Measurements from ENCODE around the gene FLVCR1.
"Not testable (repeated sequence)": the region's sequence is repeated elsewhere in the genome, so short reads cannot be mapped to it uniquely, and the experiment has no call there.

Gene FLVCR1

DNA sequence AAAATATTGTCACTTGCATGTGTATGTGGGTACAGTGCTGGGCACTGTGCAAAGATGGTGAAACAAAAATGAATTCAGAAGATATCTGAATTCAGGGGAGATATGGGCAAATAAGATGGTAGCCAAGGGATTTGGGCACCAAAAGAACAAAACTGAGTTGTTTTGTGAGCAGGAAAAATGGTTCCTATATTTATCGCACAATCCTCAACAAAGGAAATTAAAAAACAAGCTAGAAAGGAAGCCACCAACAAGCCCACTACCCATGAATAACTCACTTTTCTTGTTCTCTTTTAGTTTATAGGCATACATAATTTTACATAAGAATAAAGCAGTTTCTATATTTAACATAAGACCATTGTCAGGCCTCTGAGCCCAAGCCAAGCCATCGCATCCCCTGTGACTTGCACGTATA lies 51.6 kb downstream of the FLVCR1 start:
- DNase-seq, result no peak
- in situ Hi-C loops (cut with HindIII; ENCODE audit: low pct_ligation_motif_present, low pct_unique_long_range_greater_than_20kb, low sequenced_read_pairs), result no loop called here

DNA sequence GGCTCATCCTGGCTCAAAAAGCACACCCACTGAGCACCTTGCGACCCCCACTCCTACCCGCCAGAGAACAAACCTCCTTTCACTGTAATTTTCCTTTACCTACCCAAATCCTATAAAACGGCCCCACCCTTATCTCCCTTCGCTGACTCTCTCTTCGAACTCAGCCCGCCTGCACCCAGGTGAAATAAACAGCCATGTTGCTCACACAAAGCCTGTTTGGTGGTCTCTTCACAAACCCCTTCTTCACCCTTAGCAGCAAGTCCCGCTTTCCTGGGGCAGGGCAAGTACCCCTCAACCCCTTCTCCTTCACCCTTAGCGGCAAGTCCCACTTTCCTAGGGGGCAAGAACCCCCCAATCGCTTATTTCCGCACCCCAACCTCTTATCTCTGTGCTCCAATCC lies 52.1 kb downstream of the FLVCR1 start:
- not testable (repeated sequence) for DNase-seq

DNA sequence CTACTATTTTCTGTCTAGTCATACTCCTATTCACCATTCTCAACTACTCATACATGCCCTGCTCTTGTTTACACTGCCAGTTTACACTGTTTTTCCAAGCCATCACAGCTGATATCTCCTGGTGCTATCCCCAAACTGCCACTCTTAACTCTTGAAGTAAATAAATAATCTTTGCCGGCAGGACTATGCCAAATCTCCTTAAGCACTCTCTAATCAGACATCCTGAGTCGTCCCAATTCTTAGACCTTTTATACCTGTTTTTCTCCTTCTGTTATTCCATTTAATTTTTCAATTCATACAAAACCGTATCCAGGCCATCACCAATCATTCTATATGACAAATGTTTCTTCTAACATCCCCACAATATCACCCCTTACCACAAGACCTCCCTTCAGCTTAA lies 55.6 kb downstream of the FLVCR1 start:
- in situ Hi-C loops (cut with HindIII; ENCODE audit: low pct_ligation_motif_present, low pct_unique_long_range_greater_than_20kb, low sequenced_read_pairs); DNase-seq: not testable (repeated sequence)

More for the DNA sequence above, 52.1 kb downstream of the FLVCR1 start:
- in situ Hi-C loops (cut with HindIII; ENCODE audit: low pct_ligation_motif_present, low pct_unique_long_range_greater_than_20kb, low sequenced_read_pairs), result not testable (repeated sequence)

GRCh38 chr1:212914110-212914509 lies 56.0 kb downstream of the FLVCR1 start:
- DNase-seq; in situ Hi-C loops (cut with HindIII; ENCODE audit: low pct_ligation_motif_present, low pct_unique_long_range_greater_than_20kb, low sequenced_read_pairs): not testable (repeated sequence)

- in situ Hi-C loops (cut with HindIII; ENCODE audit: low pct_ligation_motif_present, low pct_unique_long_range_greater_than_20kb, low sequenced_read_pairs), result no loop called here
- no peak for DNase-seq
Measured at GRCh38 chr1:212914789-212915188, 56.7 kb downstream of the FLVCR1 start.

DNA sequence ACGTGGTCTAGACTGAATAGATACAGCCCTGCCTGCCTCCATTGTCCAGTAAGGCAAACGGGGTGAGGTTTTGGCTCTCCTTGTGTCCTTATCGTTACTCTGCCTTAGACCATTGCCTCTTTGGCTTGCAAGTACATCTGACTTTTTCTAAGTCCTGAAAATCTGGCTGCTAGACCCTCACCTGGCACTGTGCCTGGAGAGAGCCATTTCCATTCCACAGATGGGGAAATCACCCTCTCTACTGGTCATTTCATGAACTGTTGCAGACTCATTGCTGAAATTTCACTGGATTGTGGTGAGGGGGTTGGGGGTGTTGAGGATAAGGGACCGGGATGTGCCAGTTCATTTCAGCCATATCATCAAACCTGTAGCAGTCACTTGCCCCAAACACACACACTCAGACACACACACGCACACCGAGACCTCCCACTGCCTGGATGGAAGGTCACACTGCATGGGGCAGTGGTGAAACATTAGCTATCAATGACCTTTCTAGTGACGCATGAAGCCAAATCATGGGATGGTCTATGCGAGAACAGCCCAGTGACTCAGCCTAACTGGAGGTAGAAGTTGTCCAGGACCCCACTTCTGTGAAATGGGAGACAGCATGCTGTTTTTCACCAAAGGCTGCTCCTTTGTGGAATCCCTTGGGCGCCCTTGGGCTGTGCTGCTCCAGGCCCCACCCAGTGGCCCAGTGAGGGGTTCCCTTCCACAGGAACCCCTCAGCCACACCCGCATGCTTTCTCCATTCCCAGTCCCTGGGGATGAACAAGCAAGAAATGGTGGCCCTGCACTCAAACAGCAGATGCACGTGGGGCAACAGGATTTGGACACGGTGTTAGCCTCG lies 57.4 kb downstream of the FLVCR1 start:
- in situ Hi-C loops (cut with HindIII; ENCODE audit: low pct_ligation_motif_present, low pct_unique_long_range_greater_than_20kb, low sequenced_read_pairs), result no loop called here
- DNase-seq, result peak; percentile 43

GRCh38 chr1:212916481-212917133 lies 58.5 kb downstream of the FLVCR1 start:
- no peak for DNase-seq
- in situ Hi-C loops (cut with HindIII; ENCODE audit: low pct_ligation_motif_present, low pct_unique_long_range_greater_than_20kb, low sequenced_read_pairs), result no loop called here

- no peak for DNase-seq
- in situ Hi-C loops (cut with HindIII; ENCODE audit: low pct_ligation_motif_present, low pct_unique_long_range_greater_than_20kb, low sequenced_read_pairs), result no loop called here
Measured at GRCh38 chr1:212917134-212917485, 59.0 kb downstream of the FLVCR1 start.

GRCh38 chr1:212917858-212918257 lies 59.8 kb downstream of the FLVCR1 start:
- in situ Hi-C loops (cut with HindIII; ENCODE audit: low pct_ligation_motif_present, low pct_unique_long_range_greater_than_20kb, low sequenced_read_pairs), result no loop called here
- no peak for DNase-seq

DNA sequence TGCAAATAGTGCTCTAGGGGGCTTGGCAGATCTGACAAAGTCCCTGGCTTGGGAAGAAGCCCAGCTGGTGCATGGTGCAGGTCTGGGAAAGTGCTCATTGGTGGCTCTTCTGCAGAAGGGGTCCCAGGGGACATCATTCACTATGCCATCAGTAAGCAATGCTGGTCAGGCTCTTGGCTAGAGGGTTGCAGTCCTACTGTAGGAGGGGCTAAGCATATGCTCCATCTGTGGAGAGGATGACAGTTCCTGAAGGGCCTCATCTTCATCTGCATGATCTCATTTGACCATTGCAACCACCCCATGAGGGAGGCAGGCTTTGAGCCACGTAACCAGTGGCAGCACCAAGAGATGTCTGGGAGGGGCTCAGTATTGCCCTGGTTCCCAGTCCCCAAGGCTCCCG lies 60.7 kb downstream of the FLVCR1 start:
- in situ Hi-C loops (cut with HindIII; ENCODE audit: low pct_ligation_motif_present, low pct_unique_long_range_greater_than_20kb, low sequenced_read_pairs), result no loop called here
- no peak for DNase-seq

DNA sequence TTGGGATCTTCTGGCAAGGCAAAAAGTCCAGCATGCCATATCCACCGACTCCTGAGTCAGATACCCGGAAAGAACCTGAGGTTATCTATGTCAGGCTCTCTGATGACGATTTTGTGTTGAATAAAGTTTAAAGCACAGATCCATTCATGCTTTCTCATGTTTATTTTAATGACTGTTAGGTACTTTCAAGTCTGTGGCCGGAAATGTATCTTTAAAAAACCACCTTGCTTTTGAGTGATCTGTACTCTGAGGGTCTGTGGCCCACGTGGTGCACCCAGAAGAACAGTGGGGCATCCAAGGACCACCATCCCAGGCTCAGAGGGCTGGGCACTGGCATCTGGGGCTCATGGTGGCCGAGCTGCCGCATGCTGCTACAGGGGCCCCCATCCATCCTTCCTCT lies 62.2 kb downstream of the FLVCR1 start:
- DNase-seq, result no peak
- in situ Hi-C loops (cut with HindIII; ENCODE audit: low pct_ligation_motif_present, low pct_unique_long_range_greater_than_20kb, low sequenced_read_pairs), result no loop called here

- DNase-seq, result no peak
- in situ Hi-C loops (cut with HindIII; ENCODE audit: low pct_ligation_motif_present, low pct_unique_long_range_greater_than_20kb, low sequenced_read_pairs), result no loop called here
Measured at GRCh38 chr1:212920896-212921295, 62.8 kb downstream of the FLVCR1 start.

GRCh38 chr1:212922016-212922415 lies 63.9 kb downstream of the FLVCR1 start:
- no peak for DNase-seq
- in situ Hi-C loops (cut with HindIII; ENCODE audit: low pct_ligation_motif_present, low pct_unique_long_range_greater_than_20kb, low sequenced_read_pairs), result no loop called here

DNA sequence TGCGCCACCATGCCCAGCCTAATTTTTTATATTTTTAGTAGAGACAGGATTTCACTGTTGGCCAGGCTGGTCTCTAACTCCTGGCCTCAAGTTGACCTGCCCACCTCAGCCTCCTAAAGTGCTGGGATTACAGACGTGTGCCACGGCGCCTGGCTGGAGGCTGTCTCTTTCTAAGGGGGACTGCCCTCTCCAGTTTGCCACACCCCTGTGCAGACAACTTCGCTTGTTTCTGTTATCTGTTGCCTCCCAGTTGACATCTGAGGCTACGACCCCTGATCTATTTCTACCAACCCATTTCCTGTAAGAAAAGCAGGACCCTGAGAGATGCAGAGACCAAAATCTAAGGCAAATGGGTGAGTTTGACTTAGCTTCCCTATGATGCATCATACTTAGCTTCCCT lies 68.3 kb downstream of the FLVCR1 start:
- DNase-seq, result no peak
- in situ Hi-C loops (cut with HindIII; ENCODE audit: low pct_ligation_motif_present, low pct_unique_long_range_greater_than_20kb, low sequenced_read_pairs), result no loop called here

DNA sequence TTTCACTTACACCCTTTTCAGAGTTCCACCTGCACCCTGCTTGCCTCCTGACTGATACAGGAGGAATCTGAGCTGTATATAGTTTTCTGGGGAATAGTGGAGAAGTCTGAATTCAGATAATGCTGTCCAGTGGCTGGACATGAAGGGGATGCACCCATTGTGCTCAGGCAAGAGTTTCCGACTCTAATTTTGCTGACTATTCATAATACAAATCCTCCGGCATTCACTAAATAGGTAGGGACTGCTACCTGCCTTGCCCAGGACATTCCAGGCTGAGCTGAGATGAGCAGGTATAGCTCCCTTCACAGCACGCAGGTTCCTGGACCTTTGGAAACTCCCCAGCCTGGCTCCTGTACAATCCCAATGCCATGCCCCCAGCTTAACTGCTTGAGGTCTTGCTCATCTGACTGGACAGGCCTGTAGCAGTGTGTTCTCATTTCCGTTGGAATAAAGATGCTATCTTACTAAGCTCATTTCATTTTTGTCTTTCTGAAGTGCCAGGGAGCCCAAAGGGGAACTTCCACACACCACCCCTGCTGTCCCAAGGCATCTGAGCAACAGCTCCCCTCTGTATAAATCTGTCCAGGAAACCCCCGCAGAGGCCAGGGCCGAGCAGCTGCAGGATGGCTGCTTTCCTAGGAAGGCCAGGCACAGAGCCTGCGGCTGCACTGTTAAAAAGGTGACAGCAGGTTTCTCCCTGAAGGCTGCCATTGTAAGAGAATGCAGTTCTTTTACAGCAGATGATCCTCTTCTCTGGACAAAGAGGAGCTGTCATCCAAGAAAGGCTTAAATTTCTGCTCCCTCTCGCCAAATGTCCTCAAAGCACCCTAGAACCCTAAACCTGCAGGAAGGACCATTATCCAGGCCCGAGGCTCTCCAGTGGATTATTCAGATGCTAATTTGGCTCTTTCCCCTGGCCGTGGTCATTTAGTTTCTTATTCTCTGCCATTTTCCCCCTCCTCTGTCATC lies 70.5 kb downstream of the FLVCR1 start:
- in situ Hi-C loops (cut with HindIII; ENCODE audit: low pct_ligation_motif_present, low pct_unique_long_range_greater_than_20kb, low sequenced_read_pairs), result no loop called here
- no peak for DNase-seq

- no peak for DNase-seq
- in situ Hi-C loops (cut with HindIII; ENCODE audit: low pct_ligation_motif_present, low pct_unique_long_range_greater_than_20kb, low sequenced_read_pairs), result no loop called here
Measured at GRCh38 chr1:212930986-212931678, 73.1 kb downstream of the FLVCR1 start.

- DNase-seq, result no peak
- in situ Hi-C loops (cut with HindIII; ENCODE audit: low pct_ligation_motif_present, low pct_unique_long_range_greater_than_20kb, low sequenced_read_pairs), result no loop called here
Measured at GRCh38 chr1:212933815-212934471, 75.9 kb downstream of the FLVCR1 start.

DNA sequence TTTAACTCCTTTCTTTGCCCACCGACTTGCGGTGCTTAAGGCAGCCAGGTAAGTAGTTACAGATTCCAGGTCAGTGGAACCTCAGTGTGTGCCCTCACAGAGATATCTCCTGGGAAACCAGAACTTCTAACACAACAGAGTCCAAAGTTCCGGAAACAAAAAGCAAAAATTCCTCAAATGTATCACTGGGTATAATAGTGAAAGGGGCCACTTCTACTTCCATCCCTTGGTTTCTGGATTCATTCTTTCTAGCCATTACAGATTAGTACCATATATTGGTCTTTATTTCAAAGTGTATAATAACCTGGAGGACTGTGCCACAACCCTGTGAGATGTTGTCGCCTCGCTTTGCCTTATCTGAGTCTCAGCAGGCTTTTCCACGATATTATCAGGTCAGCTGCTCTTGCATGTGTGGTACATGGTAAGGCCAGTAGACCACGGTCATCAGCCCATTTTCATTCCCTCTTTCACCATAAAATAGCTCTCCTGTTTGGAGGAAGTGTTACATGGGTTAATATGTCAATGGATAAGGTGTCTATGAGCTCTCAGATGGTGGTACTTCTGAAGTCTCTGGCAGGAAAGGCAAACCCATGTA lies 77.4 kb downstream of the FLVCR1 start:
- DNase-seq, result no peak
- in situ Hi-C loops (cut with HindIII; ENCODE audit: low pct_ligation_motif_present, low pct_unique_long_range_greater_than_20kb, low sequenced_read_pairs), result no loop called here
